ENCODE data around the gene RGS5.

Gene RGS5

GRCh38 chr1:163182330-163182949 lies 20.3 kb downstream of the RGS5 start:
- in situ Hi-C loops (cut with MboI; ENCODE audit: low sequenced_read_pairs), result no loop called here

- in situ Hi-C loops (cut with MboI; ENCODE audit: low sequenced_read_pairs), result no loop called here
These were observed 24.1 kb downstream of the RGS5 start for GRCh38 chr1:163178628-163179027.

- in situ Hi-C loops (cut with MboI; ENCODE audit: low sequenced_read_pairs), result no loop called here
These were observed 25.9 kb downstream of the RGS5 start for GRCh38 chr1:163176797-163177196.

DNA sequence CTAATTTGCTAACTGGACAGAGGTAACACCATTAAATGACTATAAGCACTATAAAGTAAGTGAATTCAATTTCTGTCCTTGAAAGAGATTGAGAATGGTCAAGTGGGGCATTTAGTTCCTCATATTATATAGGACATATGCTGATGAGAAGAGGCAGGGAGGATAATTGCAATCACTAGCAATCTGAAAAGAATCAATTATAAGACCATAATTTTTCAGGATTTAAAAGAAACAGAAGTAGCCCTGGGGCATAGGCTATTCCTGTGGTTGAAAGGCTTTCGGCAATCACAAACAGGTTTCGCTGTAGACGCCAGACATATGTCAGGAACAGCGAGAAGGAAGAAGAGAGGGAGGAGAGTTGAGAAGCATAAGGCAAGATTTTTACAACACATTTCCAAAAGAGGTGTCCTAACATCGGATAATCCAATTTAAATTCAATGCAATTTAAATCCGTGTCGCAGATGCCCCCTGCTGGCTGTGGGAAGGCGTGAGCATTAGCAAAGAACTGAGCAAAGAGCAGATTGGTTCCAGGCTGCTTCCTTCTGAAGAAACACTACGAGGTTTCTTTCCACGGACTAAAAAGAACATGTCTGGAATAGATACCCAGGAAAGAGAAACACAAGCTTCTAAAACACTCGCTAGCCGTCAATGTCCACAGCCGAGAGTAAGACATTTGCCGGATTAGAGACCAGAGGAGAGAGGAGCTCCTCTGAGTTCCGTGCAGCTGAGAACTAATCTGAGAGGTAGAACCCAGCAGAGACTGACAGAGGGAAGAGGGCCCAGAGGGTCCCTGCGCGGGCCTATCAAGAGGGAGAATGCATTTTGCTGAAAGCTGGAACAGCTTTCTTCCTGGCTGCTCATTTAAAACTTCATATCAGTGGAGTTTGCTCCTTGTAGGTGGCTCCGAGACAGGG lies 27.9 kb downstream of the RGS5 start:
- in situ Hi-C loops (cut with MboI; ENCODE audit: low sequenced_read_pairs), result no loop called here

DNA sequence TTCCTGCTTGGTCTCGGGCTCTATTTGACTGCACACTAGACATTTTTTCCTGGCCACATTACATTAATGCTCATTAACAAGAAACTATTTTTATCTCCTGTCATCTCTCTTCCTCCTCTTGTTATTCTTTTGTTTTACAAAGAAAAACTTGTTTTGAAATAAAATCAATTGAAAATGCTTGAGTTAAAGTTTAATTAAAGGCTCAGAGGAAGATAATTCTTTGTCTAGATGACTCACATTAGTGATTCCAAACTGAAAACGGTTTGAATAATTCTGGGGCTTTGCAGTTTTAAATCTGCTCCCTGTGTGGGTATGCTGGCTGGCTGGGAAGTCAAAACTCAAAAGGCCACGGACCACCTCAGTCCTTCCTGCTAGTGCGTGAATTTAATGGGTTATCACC lies 29.6 kb downstream of the RGS5 start:
- in situ Hi-C loops (cut with MboI; ENCODE audit: low sequenced_read_pairs), result no loop called here

DNA sequence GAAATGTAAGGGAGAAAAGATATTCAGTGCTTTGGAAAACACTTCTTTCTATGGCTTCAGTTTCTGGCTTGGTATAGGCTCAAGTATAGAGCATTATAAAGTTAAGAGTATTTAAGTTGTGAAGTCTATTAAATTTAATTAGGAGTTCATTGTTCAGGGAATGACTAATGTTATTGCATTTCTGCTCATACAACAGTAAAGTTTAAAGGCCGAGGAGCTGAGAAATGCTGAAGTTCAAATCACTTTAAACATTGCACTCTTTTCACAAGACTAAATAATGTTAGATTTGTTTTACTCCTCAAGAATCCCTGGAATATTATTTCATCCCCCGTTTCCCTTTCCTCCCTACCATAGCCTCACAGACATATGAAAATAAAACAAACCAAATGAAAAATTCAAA lies 30.1 kb downstream of the RGS5 start:
- in situ Hi-C loops (cut with MboI; ENCODE audit: low sequenced_read_pairs), result no loop called here

- in situ Hi-C loops (cut with MboI; ENCODE audit: low sequenced_read_pairs), result no loop called here
These were observed 30.9 kb downstream of the RGS5 start for GRCh38 chr1:163171826-163172225.

- in situ Hi-C loops (cut with MboI; ENCODE audit: low sequenced_read_pairs), result no loop called here
These were observed 31.6 kb downstream of the RGS5 start for GRCh38 chr1:163170975-163171676.

DNA sequence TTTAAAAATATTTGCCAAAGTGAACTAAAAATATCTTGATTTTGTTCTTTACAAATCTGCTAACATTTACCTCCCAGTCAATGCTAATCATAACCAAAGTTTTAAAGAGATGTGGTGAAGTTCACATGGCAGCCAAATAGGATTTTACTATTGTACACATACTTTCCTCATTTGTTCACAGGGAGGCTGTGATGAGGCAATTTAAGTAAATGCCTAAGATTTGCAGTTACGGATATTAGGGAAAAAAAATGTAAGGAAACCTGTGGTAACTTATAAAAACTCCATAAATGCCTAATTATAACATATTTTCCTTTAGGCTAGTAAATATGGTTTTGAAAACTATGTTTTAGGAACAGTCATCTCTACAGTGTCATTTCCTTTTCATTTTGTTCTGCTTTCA lies 32.4 kb downstream of the RGS5 start:
- in situ Hi-C loops (cut with MboI; ENCODE audit: low sequenced_read_pairs), result no loop called here

- in situ Hi-C loops (cut with MboI; ENCODE audit: low sequenced_read_pairs), result no loop called here
These were observed 33.2 kb downstream of the RGS5 start for GRCh38 chr1:163169553-163169952.

DNA sequence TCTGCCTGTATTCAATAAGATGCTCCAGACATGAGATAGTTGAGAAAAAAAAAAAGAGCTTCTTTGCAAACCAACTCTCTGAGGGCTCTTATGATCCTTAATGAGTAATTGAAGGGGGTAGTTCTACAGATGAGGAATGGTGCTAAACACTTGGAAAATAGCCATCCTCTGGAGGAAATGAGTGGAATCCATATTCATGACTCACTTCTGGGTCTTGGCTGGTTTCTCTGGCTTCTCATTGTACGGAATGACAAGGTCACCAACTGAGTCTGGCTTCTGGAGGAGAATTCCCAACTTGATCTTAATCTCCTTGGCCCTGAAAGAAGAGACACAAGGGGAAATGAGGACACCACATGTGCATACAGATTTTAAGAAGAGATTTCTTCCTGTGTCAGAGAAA lies 34.7 kb downstream of the RGS5 start:
- in situ Hi-C loops (cut with MboI; ENCODE audit: low sequenced_read_pairs), result no loop called here

DNA sequence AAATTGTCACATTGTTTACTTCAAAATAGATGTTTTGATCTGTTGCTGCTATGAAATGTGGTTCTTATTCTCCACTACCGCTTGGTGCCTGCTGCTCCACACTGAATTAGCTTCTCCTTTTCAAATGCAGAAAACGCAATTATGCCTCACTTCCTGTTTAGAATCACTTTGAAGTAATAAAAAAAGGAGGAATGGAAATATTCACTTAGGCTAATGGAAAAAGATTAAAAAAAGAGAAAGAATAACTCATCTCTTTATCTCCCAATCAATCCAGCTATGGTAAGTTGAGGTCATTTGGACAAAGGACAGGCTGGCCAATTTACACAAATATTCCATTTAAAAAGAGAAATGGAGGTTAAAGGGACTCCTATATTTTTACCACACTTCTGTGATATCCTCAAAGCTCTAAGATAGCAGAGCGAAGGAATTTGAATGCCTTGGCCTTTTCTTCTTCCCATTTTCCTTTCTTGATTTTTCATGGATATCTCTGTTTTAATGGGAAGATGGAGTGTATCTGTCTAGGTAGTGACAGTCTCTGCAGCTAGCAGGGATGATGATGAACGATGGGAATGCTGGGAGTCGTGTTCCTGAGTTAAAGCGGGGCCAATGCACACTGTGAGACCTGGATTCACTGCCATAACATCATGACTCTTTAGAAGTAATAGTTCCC lies 35.7 kb downstream of the RGS5 start:
- in situ Hi-C loops (cut with MboI; ENCODE audit: low sequenced_read_pairs), result no loop called here

DNA sequence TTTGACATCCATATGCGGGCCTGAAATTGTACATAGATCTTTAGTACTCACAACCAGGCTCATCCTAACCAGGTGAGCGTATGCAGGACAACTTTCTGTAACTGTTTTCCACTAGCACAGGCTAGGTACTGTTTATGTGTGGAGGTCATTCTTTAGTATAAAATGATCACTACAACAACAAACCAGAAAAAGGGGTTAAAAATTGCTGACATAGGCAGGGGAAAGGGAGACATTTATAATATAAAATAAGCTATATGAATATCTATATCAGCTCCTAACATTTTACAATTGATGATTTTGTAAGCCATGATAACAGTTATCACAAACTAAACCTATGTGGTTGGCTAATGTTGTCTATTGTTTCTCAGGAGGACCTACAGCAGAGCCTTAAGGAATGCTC lies 37.6 kb downstream of the RGS5 start:
- in situ Hi-C loops (cut with MboI; ENCODE audit: low sequenced_read_pairs), result no loop called here

- in situ Hi-C loops (cut with MboI; ENCODE audit: low sequenced_read_pairs), result no loop called here
These were observed 38.7 kb downstream of the RGS5 start for GRCh38 chr1:163163881-163164582.

GRCh38 chr1:163163163-163163562 lies 39.6 kb downstream of the RGS5 start:
- in situ Hi-C loops (cut with MboI; ENCODE audit: low sequenced_read_pairs), result no loop called here

- in situ Hi-C loops (cut with MboI; ENCODE audit: low sequenced_read_pairs), result no loop called here
These were observed 40.3 kb downstream of the RGS5 start for GRCh38 chr1:163162381-163162914.

GRCh38 chr1:163161841-163162240 lies 40.9 kb downstream of the RGS5 start:
- in situ Hi-C loops (cut with MboI; ENCODE audit: low sequenced_read_pairs), result no loop called here

- in situ Hi-C loops (cut with MboI; ENCODE audit: low sequenced_read_pairs), result no loop called here
These were observed 41.4 kb downstream of the RGS5 start for GRCh38 chr1:163161337-163161736.

- in situ Hi-C loops (cut with MboI; ENCODE audit: low sequenced_read_pairs), result no loop called here
These were observed 47.1 kb downstream of the RGS5 start for GRCh38 chr1:163155606-163156005.

DNA sequence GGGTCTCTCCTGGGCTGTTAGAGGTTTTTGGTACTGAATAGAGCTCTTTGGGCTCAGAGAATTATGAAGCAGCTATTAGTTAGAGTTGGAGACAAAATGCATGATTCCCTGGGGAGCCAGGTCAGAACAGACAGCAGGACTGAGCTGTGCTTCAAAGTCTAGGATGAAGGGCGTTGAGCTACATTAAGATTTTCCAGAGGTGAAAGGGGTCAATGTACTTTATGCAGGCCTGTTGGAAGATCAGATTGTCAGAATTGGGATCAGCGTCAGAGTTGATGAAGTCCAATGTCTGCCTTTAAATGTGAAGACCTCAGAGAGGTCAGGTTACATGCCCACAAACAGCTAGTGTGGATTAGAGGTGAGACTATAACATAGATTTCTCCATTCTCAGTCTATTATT lies 53.8 kb downstream of the RGS5 start:
- in situ Hi-C loops (cut with MboI; ENCODE audit: low sequenced_read_pairs), result no loop called here

Measured in HL-60/S4 treated with phorbol 12-myristate 13-acetate at 8.2 ng/mL for 4 days and 3 days (cell line).